ENCODE measurements around the gene PDLIM7. TPM values are rescaled to one million over a fixed set of nuclear protein-coding genes. Genes with fewer than 3 reads are reported as not detected.

PDLIM7 gene
- total and polyA plus RNA-seq, 10 of the 15 experiments (the other 5 are each of a cell fraction or from before 2014, with no cell fraction given), result 0.82 to 36.6 (median 19.3) TPM

GRCh38 chr5:177476531-177477233 lies 20.7 kb downstream of the PDLIM7 start (continued):
- TF ChIP-seq IRF3 (IDR thresholded peaks at IDR 0.05) (no peak), ZZZ3 (IDR thresholded peaks at IDR 0.05; ENCODE audit: control insufficient read depth, insufficient read length, low read depth) (no peak), E2F4 (IDR thresholded peaks at IDR 0.05; ENCODE audit: low read depth, low read length) (no peak), YY1 (IDR thresholded peaks at IDR 0.05; ENCODE audit: low read depth, low read length) (no peak)

GRCh38 chr5:177475563-177476427 lies 21.6 kb downstream of the PDLIM7 start:
- CTCF ChIA-PET, result interaction anchor here (0.8 to 2.1 kb wide), 4 partner anchors 19 to 73 kb away, joined by 3 to 8 read pairs (median 4); no protein-coding TSS in a partner anchor
- TF ChIP-seq POLR2AphosphoS5 (IDR thresholded peaks at IDR 0.05; ENCODE audit: low read length), result no peak
- no peak for TF ChIP-seq BCLAF1 (IDR thresholded peaks at IDR 0.05)
- TF ChIP-seq E4F1 (IDR thresholded peaks at IDR 0.05; ENCODE audit: borderline replicate concordance, partially characterized antibody), result no peak
- TF ChIP-seq ZBTB33 (IDR thresholded peaks at IDR 0.05), result no peak
- TF ChIP-seq IKZF1 (conservative IDR thresholded peaks at IDR 0.05), result no peak

More at GRCh38 chr5:177475563-177476427, 21.6 kb downstream of the PDLIM7 start:
- POLR2A ChIA-PET, result interaction anchor here (0.5 to 1.7 kb wide), 4 partner anchors 21 to 117 kb away, joined by 3 to 7 read pairs (median 4); partner anchors contain the start of gene PDLIM7
- Histone ChIP-seq H3K9ac (ENCODE audit: control insufficient read depth, insufficient read depth, low read length) (no peak overlapping the region), H3K4me2 (ENCODE audit: control insufficient read depth, insufficient read depth) (no peak overlapping the region), H2AFZ (ENCODE audit: control insufficient read depth, low read depth, low read length) (no peak overlapping the region), H3K79me2 (ENCODE audit: control insufficient read depth, insufficient read depth, low read length) (peaks cover 4% of the 10 kb centered on the region; the same call in 1 of the 2 replicates), H3K36me3 (ENCODE audit: control insufficient read depth in 2 of 2, insufficient read depth in 2 of 2, low read length in 1 of 2) (no peaks in the 10 kb centered on the region), H3K9me3 (replicated peaks; ENCODE audit: control insufficient read depth, insufficient read depth, low read length) (no peaks in the 10 kb centered on the region), H4K20me1 (ENCODE audit: control insufficient read depth, insufficient read depth) (no peaks in the 10 kb centered on the region), H3K27me3 (replicated peaks in 1 of 2; ENCODE audit: control insufficient read depth in 2 of 2, insufficient read depth in 2 of 2, low read length in 1 of 2) (no peaks in the 10 kb centered on the region), H3K4me1 (ENCODE audit: control insufficient read depth, insufficient read depth, low read length) (peaks cover 24% of the 10 kb centered on the region), H3K27ac (ENCODE audit: control insufficient read depth, insufficient read depth) (no peak overlapping the region), H3K4me3 (no peak overlapping the region)
- 59% methylated on average over 10 of the region's 11 CpGs for WGBS (ENCODE audit: insufficient coverage, insufficient replicate concordance, low lambda C conversion rate, missing lambda C conversion rate)
- intact Hi-C loops (cut with micrococcal nuclease; ENCODE audit: unreplicated experiment), result no loop called here
- in situ Hi-C loops (cut with MboI), result no loop called here
- FAIRE-seq, result no peak
- RAD21 ChIA-PET (ENCODE audit: unreplicated experiment), result interaction anchor here (0.6 to 1.9 kb wide), 3 partner anchors 14 to 26 kb away, joined by 3 to 4 read pairs (median 3); no protein-coding TSS in a partner anchor
- no peak for DNase-seq (ENCODE audit: low read depth, low spot score)
- SMC1A ChIA-PET (ENCODE audit: uncharacterized antibody, unreplicated experiment), result interaction anchor here (0.7 to 1.4 kb wide), 2 partner anchors 20 to 26 kb away, joined by 3 to 5 read pairs; no protein-coding TSS in a partner anchor
- BruUV-seq (replicated peaks), result no TSS peak
- ATAC-seq, result no peak

Data from GM12878 (cell line).